ENCODE results near the gene LAPTM5. TPM values are rescaled to one million over a fixed set of nuclear protein-coding genes. Genes with fewer than 3 reads are reported as not detected.

The LAPTM5 gene
- total and polyA plus RNA-seq, 10 donors, result 419 to 747 (median 577) TPM

DNA sequence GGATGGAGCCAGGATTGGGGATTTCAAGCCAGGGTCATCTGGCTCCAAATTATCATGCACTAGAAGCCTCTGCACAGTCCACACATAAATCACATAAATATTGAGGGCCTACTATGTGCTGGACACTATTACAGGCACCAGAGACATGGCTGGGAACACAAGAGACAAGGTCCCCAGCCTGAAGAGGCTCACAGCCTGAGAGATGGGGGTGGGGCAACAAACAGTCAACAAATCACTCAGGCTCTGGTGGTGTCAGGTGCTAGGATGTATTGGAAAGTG lies 41.6 kb upstream of the LAPTM5 start:
- intact Hi-C loops (cut with DNase I; ENCODE audit: low total_unique reads), result no loop called here
- Histone ChIP-seq H3K27ac (peak overlapping the region in 7 of 8 donors; percentile 46 to 82 (median 71)), H3K4me3 (no peak overlapping the region), H3K27me3 (replicated peaks in 1 of 7) (peaks cover 0 to 14% (median 0%) of the 10 kb centered on the region in 7 donors), H3K4me1 (peaks cover 8 to 53% (median 39%) of the 10 kb centered on the region in 6 donors), H3K9me3 (no peaks in the 10 kb centered on the region), H3K36me3 (no peaks in the 10 kb centered on the region)
- TF ChIP-seq POLR2AphosphoS5 (IDR thresholded peaks at IDR 0.05) (no peak), CTCF (IDR thresholded peaks at IDR 0.05 in 8 of 11, conservative IDR thresholded peaks at IDR 0.05 in 3 of 11) (no peak), POLR2A (IDR thresholded peaks at IDR 0.05) (no peak)
- DNase-seq, result no peak

- peak; percentile 54 to 61 (median 57) for TF ChIP-seq POLR2AphosphoS5 (IDR thresholded peaks at IDR 0.05)
- no peak for TF ChIP-seq POLR2A (IDR thresholded peaks at IDR 0.05)
- intact Hi-C loops (cut with DNase I; ENCODE audit: low total_unique reads), result no loop called here
- WGBS, 5 donors, result 51 to 58% (median 52%) methylated on average over 9 of the region's 9 CpGs
- peaks cover 0 to 14% (median 0%) of the 10 kb centered on the region in 7 donors for H3K27me3 ChIP-seq (replicated peaks in 1 of 7)
- no peak overlapping the region for H3K4me3 ChIP-seq
- no peaks in the 10 kb centered on the region for H3K36me3 ChIP-seq
- DNase-seq, result no peak
- peaks cover 8 to 53% (median 39%) of the 10 kb centered on the region in 6 donors for H3K4me1 ChIP-seq
- H3K27ac ChIP-seq, result peak overlapping the region in 7 of 8 donors; percentile 58 to 82 (median 71)
- H3K9me3 ChIP-seq, result no peaks in the 10 kb centered on the region
These were observed 41.0 kb upstream of the LAPTM5 start for GRCh38 chr1:30798389-30799232.

GRCh38 chr1:30795026-30795425 lies 37.5 kb upstream of the LAPTM5 start:
- no peak overlapping the region for H3K4me3 ChIP-seq
- no peaks in the 10 kb centered on the region for H3K9me3 ChIP-seq
- TF ChIP-seq POLR2AphosphoS5 (IDR thresholded peaks at IDR 0.05) (no peak), CTCF (IDR thresholded peaks at IDR 0.05 in 8 of 11, conservative IDR thresholded peaks at IDR 0.05 in 3 of 11) (no peak), POLR2A (IDR thresholded peaks at IDR 0.05) (no peak)
- peaks cover 6 to 43% (median 36%) of the 10 kb centered on the region in 6 donors for H3K4me1 ChIP-seq
- no peak for DNase-seq
- no peaks in the 10 kb centered on the region for H3K36me3 ChIP-seq
- intact Hi-C loops (cut with DNase I; ENCODE audit: low total_unique reads), result no loop called here
- no peak overlapping the region for H3K27ac ChIP-seq
- WGBS, 5 donors, result 61 to 74% (median 73%) methylated on average over 5 of the region's 5 CpGs
- peaks cover 0 to 7% (median 0%) of the 10 kb centered on the region in 7 donors for H3K27me3 ChIP-seq (replicated peaks in 1 of 7)

- WGBS, 5 donors, result 91 to 96% (median 92%) methylated on average over 4 of the region's 4 CpGs
- Histone ChIP-seq H3K27me3 (replicated peaks in 1 of 7) (peaks cover 0 to 7% (median 0%) of the 10 kb centered on the region in 7 donors), H3K4me3 (no peak overlapping the region), H3K36me3 (no peaks in the 10 kb centered on the region), H3K27ac (no peak overlapping the region), H3K4me1 (peaks cover 6 to 38% (median 31%) of the 10 kb centered on the region in 6 donors), H3K9me3 (no peaks in the 10 kb centered on the region)
- intact Hi-C loops (cut with DNase I; ENCODE audit: low total_unique reads), result no loop called here
- no peak for TF ChIP-seq POLR2A (IDR thresholded peaks at IDR 0.05)
- TF ChIP-seq POLR2AphosphoS5 (IDR thresholded peaks at IDR 0.05), result no peak
- TF ChIP-seq CTCF (IDR thresholded peaks at IDR 0.05 in 8 of 11, conservative IDR thresholded peaks at IDR 0.05 in 3 of 11), result no peak
- DNase-seq, result no peak
These were observed 36.7 kb upstream of the LAPTM5 start for GRCh38 chr1:30794260-30794659.

Data from spleen (tissue), 11 donors.